H1 (cell line): ENCODE results near the gene SHTN1. TPM values are rescaled to one million over a fixed set of nuclear protein-coding genes. Genes with fewer than 3 reads are reported as not detected.

Source experiments
- CTCF ChIA-PET: fragments of 300-600 bp; sonication (Branson Sonifier 250); formaldehyde crosslinking; loops from one replicate; lab custom pipeline; 2021; ENCODE audit not compliant: partially characterized antibody; lab: Charles Lee
- POLR2A ChIA-PET: fragments of 300-600 bp; sonication (Branson Sonifier 250); formaldehyde crosslinking; loops from one replicate; lab custom pipeline; 2021; ENCODE audit warnings: inconsistent platforms; ENCODE audit not compliant: partially characterized antibody; lab: Charles Lee
- DNase-seq, 2 experiments: peaks; one replicate each; pipeline versions ENCODE4 v3.0.0 to v3.0.0-alpha.2; 2010 to 2022; ENCODE audit warnings: low spot score in 2 of 2, low read depth in 1 of 2, mixed read lengths in 1 of 2
- FAIRE-seq: peaks from 2 replicates; lab custom pipeline; 2011; peaks lifted over from hg19 to GRCh38; lab: Jason Lieb, UNC
- H2AFZ ChIP-seq: 2 replicates; pipeline ENCODE4 v1.8.1; 2012; ENCODE audit warnings: low read length, inconsistent platforms
- H2AK5ac ChIP-seq: 2 replicates; pipeline ENCODE4 v1.6.1; 2013; ENCODE audit warnings: low read depth, low read length
- H2BK120ac ChIP-seq: replicated peaks from 2 replicates; pipeline ENCODE3; 2013; ENCODE audit warnings: low read depth, low read length, inconsistent platforms
- H2BK12ac ChIP-seq: 2 replicates; pipeline ENCODE4 v1.6.1; 2013; ENCODE audit warnings: low read depth, low read length
- H2BK15ac ChIP-seq: 2 replicates; pipeline ENCODE4 v1.6.1; 2013; ENCODE audit warnings: low read length
- H2BK20ac ChIP-seq: 2 replicates; pipeline ENCODE4 v1.6.1; 2013; ENCODE audit warnings: low read length
- H2BK5ac ChIP-seq: 2 replicates; pipeline ENCODE4 v1.6.1; 2013; ENCODE audit warnings: low read depth, low read length
- H3K14ac ChIP-seq: 2 replicates; pipeline ENCODE4 v1.6.1; 2013; ENCODE audit warnings: inconsistent platforms; ENCODE audit not compliant: insufficient read length
- H3K18ac ChIP-seq: 2 replicates; pipeline ENCODE4 v1.6.1; 2013; ENCODE audit warnings: low read length; ENCODE audit errors: extremely low read depth
- H3K23ac ChIP-seq: 2 replicates; pipeline ENCODE4 v1.6.1; 2013; ENCODE audit warnings: inconsistent platforms; ENCODE audit not compliant: insufficient read length
- H3K23me2 ChIP-seq: 2 replicates; pipeline ENCODE4 v1.6.1; 2013; ENCODE audit warnings: low read depth, low read length
- H3K27ac ChIP-seq: 2 replicates; pipeline ENCODE4 v1.6.1; 2011; ENCODE audit warnings: low read depth, low read length, inconsistent platforms
- H3K27me3 ChIP-seq, 4 experiments: replicated peaks in 1 of 4; 1 replicate in 1 of 4; 2 replicates in 3 of 4; pipeline versions ENCODE4 v1.6.1 to v1.8.1; 2011 to 2013; ENCODE audit warnings: low read length in 3 of 4, mild to moderate bottlenecking in 3 of 4, inconsistent platforms in 2 of 4, mixed read lengths in 2 of 4, moderate library complexity in 1 of 4; ENCODE audit not compliant: control insufficient read depth in 3 of 4, insufficient read depth in 3 of 4; ENCODE audit errors: extremely low read depth in 1 of 4
- H3K36me3 ChIP-seq, 4 experiments: 2 replicates each; pipeline versions ENCODE4 v1.6.1 to v1.8.1; 2011 to 2013; ENCODE audit warnings: mild to moderate bottlenecking in 4 of 4, low read length in 3 of 4, moderate library complexity in 2 of 4, control low read depth in 1 of 4, inconsistent platforms in 1 of 4; ENCODE audit not compliant: insufficient read depth in 4 of 4, control insufficient read depth in 2 of 4
- H3K4ac ChIP-seq: replicated peaks from 2 replicates; pipeline ENCODE3; 2013; ENCODE audit warnings: low read length, low read depth, mixed read lengths, inconsistent platforms; ENCODE audit not compliant: insufficient read length
- H3K4me1 ChIP-seq, 4 experiments: replicated peaks in 1 of 4; 1 replicate in 1 of 4; 2 replicates in 3 of 4; pipeline versions ENCODE4 v1.6.1 to v1.8.1; 2011 to 2013; ENCODE audit warnings: low read length in 3 of 4, inconsistent platforms in 2 of 4, mixed read lengths in 1 of 4; ENCODE audit not compliant: insufficient read depth in 4 of 4, control insufficient read depth in 3 of 4
- H3K4me2 ChIP-seq, 2 experiments: 2 replicates each; pipeline versions ENCODE4 v1.6.1 to v1.8.1; 2011 to 2013; ENCODE audit warnings: low read depth in 2 of 2, low read length in 2 of 2, control low read depth in 1 of 2, inconsistent platforms in 1 of 2, mild to moderate bottlenecking in 1 of 2; ENCODE audit not compliant: insufficient read depth in 1 of 2
- H3K4me3 ChIP-seq, 4 experiments: fragments of 200-600, 300-600 bp in 1 of 4; sonication (generic), shearing (Covaris generic), sonication (Bioruptor Twin) in 1 of 4; 2 replicates each; pipeline versions ENCODE4 v1.5.1 to v1.8.1; 2011 to 2016; ENCODE audit warnings: low read length in 4 of 4, low read depth in 3 of 4, control low read depth in 2 of 4, inconsistent platforms in 2 of 4, mild to moderate bottlenecking in 2 of 4, mixed read lengths in 1 of 4, moderate library complexity in 1 of 4; ENCODE audit not compliant: insufficient read depth in 2 of 4; ENCODE audit errors: extremely low read depth in 1 of 4
- H3K56ac ChIP-seq: replicated peaks from 2 replicates; pipeline ENCODE3; 2013; ENCODE audit warnings: low read depth, mild to moderate bottlenecking, mixed read lengths, low read length, inconsistent platforms; ENCODE audit not compliant: insufficient read length
- H3K79me1 ChIP-seq: 2 replicates; pipeline ENCODE4 v1.6.1; 2013; ENCODE audit warnings: low read depth, low read length, control low read depth
- H3K79me2 ChIP-seq, 2 experiments: 2 replicates each; pipeline versions ENCODE4 v1.6.1 to v1.8.1; 2012 to 2013; ENCODE audit warnings: low read length in 2 of 2, mild to moderate bottlenecking in 2 of 2, inconsistent platforms in 1 of 2; ENCODE audit not compliant: insufficient read depth in 2 of 2, control insufficient read depth in 1 of 2
- H3K9ac ChIP-seq, 4 experiments: replicated peaks in 1 of 4; 1 replicate in 1 of 4; 2 replicates in 3 of 4; pipeline versions ENCODE4 v1.6.1 to v1.8.1; 2011 to 2013; ENCODE audit warnings: low read depth in 3 of 4, low read length in 3 of 4, control low read depth in 2 of 4, mild to moderate bottlenecking in 2 of 4, moderate library complexity in 2 of 4, inconsistent platforms in 1 of 4; ENCODE audit errors: extremely low read depth in 1 of 4
- H3K9me3 ChIP-seq, 2 experiments: 2 replicates each; pipeline versions ENCODE4 v1.6.1 to v1.8.1; 2012 to 2013; ENCODE audit warnings: mild to moderate bottlenecking in 2 of 2, moderate library complexity in 2 of 2, control low read depth in 1 of 2, inconsistent platforms in 1 of 2, low read depth in 1 of 2, low read length in 1 of 2, mixed read lengths in 1 of 2; ENCODE audit not compliant: insufficient read depth in 2 of 2
- H4K20me1 ChIP-seq, 2 experiments: replicated peaks in 1 of 2; 2 replicates each; pipeline versions ENCODE3 to v1.8.1; 2011 to 2013; ENCODE audit warnings: inconsistent platforms in 2 of 2, low read length in 2 of 2, mild to moderate bottlenecking in 1 of 2; ENCODE audit not compliant: insufficient read depth in 2 of 2, control insufficient read depth in 1 of 2
- H4K5ac ChIP-seq: 2 replicates; pipeline ENCODE4 v1.6.1; 2013; ENCODE audit warnings: low read length, low read depth, mixed read lengths, inconsistent platforms; ENCODE audit not compliant: insufficient read length
- H4K8ac ChIP-seq: 2 replicates; pipeline ENCODE4 v1.8.0; 2013; ENCODE audit warnings: mild to moderate bottlenecking, moderate library complexity, low read length, inconsistent platforms; ENCODE audit not compliant: insufficient read depth; ENCODE audit errors: extremely low read depth
- H4K91ac ChIP-seq: replicated peaks from 2 replicates; pipeline ENCODE3; 2013; ENCODE audit warnings: low read length, mixed read lengths, inconsistent platforms; ENCODE audit not compliant: insufficient read length
- CHD1 ChIP-seq: IDR thresholded peaks from 2 replicates; pipeline ENCODE4 v1.6.1; 2012; ENCODE audit warnings: low read depth, low read length, improper control_type of control experiment
- WGBS, 2 experiments: shearing (Covaris generic) in 1 of 2; methylation state at CpG; one replicate each; pipeline versions ENCODE4 v1.1.6 to v1.1.7; 2013 to 2015; ENCODE audit warnings: low lambda C conversion rate in 2 of 2, mixed read lengths in 2 of 2, inconsistent platforms in 1 of 2, low coverage in 1 of 2, missing lambda C conversion rate in 1 of 2; ENCODE audit not compliant: insufficient replicate concordance in 2 of 2, insufficient coverage in 1 of 2, insufficient read length in 1 of 2; ENCODE audit errors: extremely low coverage in 1 of 2, missing lambda C conversion rate in 1 of 2; 5-methylcytosine and 5-hydroxymethylcytosine counted together
- polyA plus RNA-seq, 7 experiments: library from polyadenylated mRNA; depleted of rRNA in 3 of 7; stranded (reverse) in 5 of 7; unstranded in 2 of 7; fragments of >200 nt in 5 of 7; fragments of 200-250 nt in 2 of 7; gene quantifications; 1 replicate in 5 of 7; 2 replicates in 1 of 7; 4 replicates in 1 of 7; pipeline versions ENCODE4 v1.2.1 to v1.2.3, GENCODE V29; 2011 to 2013; ENCODE audit warnings: missing spikeins in 2 of 7, mixed read lengths in 2 of 7
- total RNA-seq: library from RNA; stranded (reverse); fragmentation: NEBNext Ultra II Directional; extraction: Animal tissue kit (Norgen Biotek cat#: 25700); gene quantifications from 2 replicates; pipeline ENCODE4 v1.2.1, GENCODE V29; 2021

The SHTN1 gene
- total and polyA plus RNA-seq, 2 of the 8 experiments (the other 6 are each of a cell fraction or from before 2014, with no cell fraction given) = 3.3 to 12.7 TPM

DNA sequence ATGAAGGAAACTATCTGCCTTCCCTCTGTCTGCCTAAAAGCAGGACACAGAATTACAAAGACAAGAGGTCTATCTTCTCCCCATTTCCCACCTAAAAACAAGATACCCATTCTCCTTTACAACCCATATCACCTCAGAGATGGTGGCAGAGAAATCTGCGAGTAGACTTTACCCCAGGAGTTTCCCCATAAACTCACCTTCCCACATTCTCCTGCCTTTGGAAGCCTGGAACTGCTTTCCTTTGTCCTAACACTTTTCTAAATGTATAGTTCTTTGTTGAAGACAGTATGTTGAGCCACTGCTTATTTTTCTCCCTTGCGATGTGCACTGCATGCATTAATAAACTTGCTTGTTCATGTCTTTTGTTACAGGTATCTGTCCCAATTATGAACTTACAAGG is 8.0 kb downstream of the SHTN1 start:
- H2BK20ac ChIP-seq = no peak overlapping the region
- no peak overlapping the region for H2BK12ac ChIP-seq
- peaks cover 0 to 3% of the 10 kb centered on the region in 2 experiments; a peak in 1 of 4 replicates for H3K79me2 ChIP-seq
- H2AFZ ChIP-seq = no peak overlapping the region
- H3K36me3 ChIP-seq = no peaks in the 10 kb centered on the region; a peak in 1 of 8 replicates
- no peak overlapping the region for H3K4me3 ChIP-seq
- no peaks in the 10 kb centered on the region for H4K20me1 ChIP-seq
- no peaks in the 10 kb centered on the region for H3K23me2 ChIP-seq
- POLR2A ChIA-PET = interaction anchor here (1.7 kb wide), 1 partner anchor 8 kb away, joined by 6 read pairs; the partner anchor contains the start of gene SHTN1
- WGBS, 2 experiments = 88% methylated on average over 2 of the region's 2 CpGs; no CpG with 5 or more reads in 1 of the 2 experiments
- H3K9me3 ChIP-seq = no peaks in the 10 kb centered on the region; a peak in 1 of 4 replicates
- H3K56ac ChIP-seq = no peak overlapping the region
- no peak overlapping the region for H3K4me2 ChIP-seq
- no peak overlapping the region for H2BK15ac ChIP-seq
- no peak overlapping the region for H3K4ac ChIP-seq
- H2BK120ac ChIP-seq = no peak overlapping the region
- no peak for TF ChIP-seq CHD1
- TF ChIP-seq, all 59 proteins: peak for 0
- Histone ChIP-seq H4K5ac (no peak overlapping the region), H3K4me1 (peaks cover 0 to 2% (median 0%) of the 10 kb centered on the region in 4 experiments; a peak in 1 of 7 replicates), H3K79me1 (no peaks in the 10 kb centered on the region), H3K9ac (no peak overlapping the region), H4K91ac (no peak overlapping the region), H4K8ac (no peak overlapping the region), H2BK5ac (no peak overlapping the region), H3K27ac (no peak overlapping the region), H3K27me3 (no peaks in the 10 kb centered on the region), H2AK5ac (no peak overlapping the region), H3K18ac (no peak overlapping the region), H3K14ac (no peak overlapping the region), H3K23ac (no peak overlapping the region)
- CTCF ChIA-PET = interaction anchor here (0.6 to 1.9 kb wide), 2 partner anchors 12 to 125 kb away, joined by 5 to 6 read pairs; no protein-coding TSS in a partner anchor
- no peak for FAIRE-seq
- DNase-seq = no peak
